ENCODE measurements around the gene SPACA1.

DNA sequence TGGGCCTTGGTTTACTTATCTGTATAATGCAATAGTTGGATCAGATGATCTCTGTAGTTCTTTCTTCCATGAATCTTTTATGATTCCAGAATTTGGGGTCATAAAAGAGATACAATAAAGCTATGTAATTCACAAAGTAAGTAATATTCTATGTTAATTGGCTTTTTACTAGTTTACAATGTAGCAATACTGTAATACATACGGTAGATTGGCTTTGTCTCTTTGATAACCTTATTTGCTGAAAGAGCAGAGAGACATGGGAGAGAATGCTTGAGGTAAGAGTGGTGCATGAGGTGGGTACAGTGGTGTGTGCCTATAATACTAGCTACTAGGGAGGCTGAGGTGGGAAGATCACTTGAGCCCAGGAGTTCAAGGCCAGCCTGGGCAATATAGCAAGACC lies 14.7 kb downstream of the SPACA1 start:
- TF ChIP-seq, protein P1, sequence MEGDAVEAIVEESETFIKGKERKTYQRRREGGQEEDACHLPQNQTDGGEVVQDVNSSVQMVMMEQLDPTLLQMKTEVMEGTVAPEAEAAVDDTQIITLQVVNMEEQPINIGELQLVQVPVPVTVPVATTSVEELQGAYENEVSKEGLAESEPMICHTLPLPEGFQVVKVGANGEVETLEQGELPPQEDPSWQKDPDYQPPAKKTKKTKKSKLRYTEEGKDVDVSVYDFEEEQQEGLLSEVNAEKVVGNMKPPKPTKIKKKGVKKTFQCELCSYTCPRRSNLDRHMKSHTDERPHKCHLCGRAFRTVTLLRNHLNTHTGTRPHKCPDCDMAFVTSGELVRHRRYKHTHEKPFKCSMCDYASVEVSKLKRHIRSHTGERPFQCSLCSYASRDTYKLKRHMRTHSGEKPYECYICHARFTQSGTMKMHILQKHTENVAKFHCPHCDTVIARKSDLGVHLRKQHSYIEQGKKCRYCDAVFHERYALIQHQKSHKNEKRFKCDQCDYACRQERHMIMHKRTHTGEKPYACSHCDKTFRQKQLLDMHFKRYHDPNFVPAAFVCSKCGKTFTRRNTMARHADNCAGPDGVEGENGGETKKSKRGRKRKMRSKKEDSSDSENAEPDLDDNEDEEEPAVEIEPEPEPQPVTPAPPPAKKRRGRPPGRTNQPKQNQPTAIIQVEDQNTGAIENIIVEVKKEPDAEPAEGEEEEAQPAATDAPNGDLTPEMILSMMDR (IDR thresholded peaks at IDR 0.05) = no peak
- TF ChIP-seq, protein P2, sequence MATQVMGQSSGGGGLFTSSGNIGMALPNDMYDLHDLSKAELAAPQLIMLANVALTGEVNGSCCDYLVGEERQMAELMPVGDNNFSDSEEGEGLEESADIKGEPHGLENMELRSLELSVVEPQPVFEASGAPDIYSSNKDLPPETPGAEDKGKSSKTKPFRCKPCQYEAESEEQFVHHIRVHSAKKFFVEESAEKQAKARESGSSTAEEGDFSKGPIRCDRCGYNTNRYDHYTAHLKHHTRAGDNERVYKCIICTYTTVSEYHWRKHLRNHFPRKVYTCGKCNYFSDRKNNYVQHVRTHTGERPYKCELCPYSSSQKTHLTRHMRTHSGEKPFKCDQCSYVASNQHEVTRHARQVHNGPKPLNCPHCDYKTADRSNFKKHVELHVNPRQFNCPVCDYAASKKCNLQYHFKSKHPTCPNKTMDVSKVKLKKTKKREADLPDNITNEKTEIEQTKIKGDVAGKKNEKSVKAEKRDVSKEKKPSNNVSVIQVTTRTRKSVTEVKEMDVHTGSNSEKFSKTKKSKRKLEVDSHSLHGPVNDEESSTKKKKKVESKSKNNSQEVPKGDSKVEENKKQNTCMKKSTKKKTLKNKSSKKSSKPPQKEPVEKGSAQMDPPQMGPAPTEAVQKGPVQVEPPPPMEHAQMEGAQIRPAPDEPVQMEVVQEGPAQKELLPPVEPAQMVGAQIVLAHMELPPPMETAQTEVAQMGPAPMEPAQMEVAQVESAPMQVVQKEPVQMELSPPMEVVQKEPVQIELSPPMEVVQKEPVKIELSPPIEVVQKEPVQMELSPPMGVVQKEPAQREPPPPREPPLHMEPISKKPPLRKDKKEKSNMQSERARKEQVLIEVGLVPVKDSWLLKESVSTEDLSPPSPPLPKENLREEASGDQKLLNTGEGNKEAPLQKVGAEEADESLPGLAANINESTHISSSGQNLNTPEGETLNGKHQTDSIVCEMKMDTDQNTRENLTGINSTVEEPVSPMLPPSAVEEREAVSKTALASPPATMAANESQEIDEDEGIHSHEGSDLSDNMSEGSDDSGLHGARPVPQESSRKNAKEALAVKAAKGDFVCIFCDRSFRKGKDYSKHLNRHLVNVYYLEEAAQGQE (IDR thresholded peaks at IDR 0.05; ENCODE audit: insufficient read depth in 1 of 2, low read depth in 2 of 2, low read length in 1 of 2) = no peak
- TF ChIP-seq POLR2AphosphoS5 (IDR thresholded peaks at IDR 0.05; ENCODE audit: low read depth, low read length) (no peak), SIN3A (IDR thresholded peaks at IDR 0.05; ENCODE audit: borderline replicate concordance, insufficient read depth, low read depth, low read length) (no peak)
